Chondrocyte (in vitro differentiated cells): ENCODE measurements around the gene ARHGAP40. TPM values are rescaled to one million over a fixed set of nuclear protein-coding genes. Genes with fewer than 3 reads are reported as not detected.

Source experiments
- DNase-seq: peaks from one replicate; pipeline ENCODE4 v3.0.0; 2021; ENCODE audit warnings: mixed read lengths, low spot score
- H3K27ac Mint-ChIP-seq: one replicate; pipeline ENCODE4 v1.8.0; 2021; ENCODE audit warnings: mild to moderate bottlenecking, moderate library complexity, mixed read lengths; ENCODE audit not compliant: unreplicated experiment
- H3K27me3 Mint-ChIP-seq: 2 replicates; pipeline ENCODE4 v1.8.0; 2021; ENCODE audit warnings: low read depth, mixed read lengths
- H3K36me3 Mint-ChIP-seq: 2 replicates; pipeline ENCODE4 v1.8.0; 2021; ENCODE audit warnings: low read depth, mixed read lengths
- H3K4me1 Mint-ChIP-seq: 2 replicates; pipeline ENCODE4 v1.8.0; 2021; ENCODE audit warnings: low read depth, mild to moderate bottlenecking, mixed read lengths
- H3K4me3 Mint-ChIP-seq: one replicate; pipeline ENCODE4 v1.8.0; 2021; ENCODE audit warnings: mild to moderate bottlenecking, moderate library complexity, mixed read lengths; ENCODE audit not compliant: unreplicated experiment
- H3K9me3 Mint-ChIP-seq: 2 replicates; pipeline ENCODE4 v1.8.0; 2021; ENCODE audit warnings: low read depth, mixed read lengths
- total RNA-seq: library from RNA; stranded (reverse); gene quantifications from 3 replicates; pipeline ENCODE4 v1.2.1, GENCODE V29; 2021
- TF ChIP-seq, protein P1 (sequence below): fragments of 200-600 bp; sonication (generic); IDR thresholded peaks from 2 replicates; pipeline ENCODE4 v1.5.0; 2021; ENCODE audit warnings: antibody characterized with exemption, mild to moderate bottlenecking, moderate library complexity

Gene ARHGAP40
- total RNA-seq, 1 donor from 2014 or later: not detected

DNA sequence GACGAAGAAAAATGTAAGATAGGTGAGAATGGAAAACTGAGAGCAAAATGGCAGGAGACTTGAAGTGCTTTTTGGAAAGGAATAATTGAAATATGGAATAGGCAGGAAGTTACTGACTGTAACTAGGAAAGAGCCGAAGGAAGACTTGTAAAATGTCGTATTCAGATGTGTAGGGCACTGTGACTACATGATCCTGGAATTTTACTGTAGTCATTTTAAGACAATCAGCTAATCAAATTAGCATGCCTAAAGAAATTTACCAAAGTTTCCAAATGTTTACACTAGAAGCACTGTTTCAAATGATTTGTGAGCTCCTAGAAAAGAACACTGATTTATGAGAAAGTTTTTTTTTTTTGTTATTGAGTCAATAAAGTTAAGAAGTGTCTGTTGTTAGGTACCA lies 41.8 kb upstream of the ARHGAP40 start:
- Mint-ChIP-seq H3K36me3 (peaks cover 42% of the 10 kb centered on the region), H3K9me3 (no peaks in the 10 kb centered on the region)
- DNase-seq: no peak

DNA sequence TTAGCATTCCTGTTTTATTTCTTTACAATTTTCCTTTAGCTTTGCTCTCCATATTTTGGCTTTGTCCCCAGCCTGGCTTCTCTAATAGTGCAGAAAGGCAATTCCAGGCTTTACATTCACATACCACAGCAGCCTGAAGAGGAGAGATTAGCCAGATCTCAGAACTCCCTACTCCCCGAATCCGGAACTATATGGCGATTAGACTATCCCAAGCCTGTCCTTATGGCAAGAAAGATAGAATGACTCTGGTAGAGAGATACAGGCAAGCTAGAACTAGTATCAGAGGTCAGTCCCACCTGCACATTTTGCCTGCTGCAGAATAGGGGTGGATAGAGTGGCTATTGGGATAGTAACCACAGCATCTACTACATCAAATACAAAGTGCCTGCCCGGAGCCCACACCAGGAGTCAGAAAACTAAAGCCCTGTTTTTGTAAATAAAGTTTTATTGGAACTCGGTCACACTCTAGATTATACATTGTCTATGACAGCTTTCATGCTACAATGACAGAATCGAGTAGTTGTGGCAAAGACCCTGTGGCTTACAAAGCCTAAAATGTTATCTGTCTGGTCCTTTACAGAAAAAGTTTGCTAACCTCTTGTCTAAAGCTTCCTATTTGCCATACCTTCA lies 37.7 kb upstream of the ARHGAP40 start:
- TF ChIP-seq, protein P1, sequence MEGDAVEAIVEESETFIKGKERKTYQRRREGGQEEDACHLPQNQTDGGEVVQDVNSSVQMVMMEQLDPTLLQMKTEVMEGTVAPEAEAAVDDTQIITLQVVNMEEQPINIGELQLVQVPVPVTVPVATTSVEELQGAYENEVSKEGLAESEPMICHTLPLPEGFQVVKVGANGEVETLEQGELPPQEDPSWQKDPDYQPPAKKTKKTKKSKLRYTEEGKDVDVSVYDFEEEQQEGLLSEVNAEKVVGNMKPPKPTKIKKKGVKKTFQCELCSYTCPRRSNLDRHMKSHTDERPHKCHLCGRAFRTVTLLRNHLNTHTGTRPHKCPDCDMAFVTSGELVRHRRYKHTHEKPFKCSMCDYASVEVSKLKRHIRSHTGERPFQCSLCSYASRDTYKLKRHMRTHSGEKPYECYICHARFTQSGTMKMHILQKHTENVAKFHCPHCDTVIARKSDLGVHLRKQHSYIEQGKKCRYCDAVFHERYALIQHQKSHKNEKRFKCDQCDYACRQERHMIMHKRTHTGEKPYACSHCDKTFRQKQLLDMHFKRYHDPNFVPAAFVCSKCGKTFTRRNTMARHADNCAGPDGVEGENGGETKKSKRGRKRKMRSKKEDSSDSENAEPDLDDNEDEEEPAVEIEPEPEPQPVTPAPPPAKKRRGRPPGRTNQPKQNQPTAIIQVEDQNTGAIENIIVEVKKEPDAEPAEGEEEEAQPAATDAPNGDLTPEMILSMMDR: no peak
- DNase-seq: no peak
- Mint-ChIP-seq H3K9me3 (no peaks in the 10 kb centered on the region), H3K27me3 (no peaks in the 10 kb centered on the region), H3K4me1 (no peaks in the 10 kb centered on the region), H3K27ac (no peak overlapping the region), H3K4me3 (no peak overlapping the region), H3K36me3 (peaks cover 42% of the 10 kb centered on the region)

More for the DNA sequence above, 41.8 kb upstream of the ARHGAP40 start:
- TF ChIP-seq, protein P1: no peak
- H3K4me1 Mint-ChIP-seq: no peaks in the 10 kb centered on the region
- no peaks in the 10 kb centered on the region for H3K27me3 Mint-ChIP-seq
- H3K4me3 Mint-ChIP-seq: no peak overlapping the region
- no peak overlapping the region for H3K27ac Mint-ChIP-seq

DNA sequence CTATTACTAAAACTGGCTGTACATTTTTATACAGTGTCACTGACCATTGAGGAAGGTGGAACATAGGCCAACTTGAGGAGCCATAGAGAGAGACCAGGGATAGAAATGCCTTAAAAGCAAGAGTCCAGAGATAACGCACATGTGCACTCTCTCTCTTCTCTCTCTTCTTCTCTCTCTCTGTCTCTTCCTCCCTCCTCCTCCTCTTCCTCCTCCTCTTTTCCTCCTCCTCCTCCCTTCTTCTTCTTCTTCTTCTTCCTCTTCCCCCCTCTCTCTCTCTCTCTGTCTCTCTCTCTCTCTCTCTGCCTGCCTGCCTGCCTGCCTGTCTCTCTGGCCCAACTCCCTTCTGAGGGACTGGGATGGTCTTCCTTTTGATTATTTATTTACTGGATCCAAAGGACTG lies 36.9 kb upstream of the ARHGAP40 start:
- no peak overlapping the region for H3K4me3 Mint-ChIP-seq
- no peaks in the 10 kb centered on the region for H3K9me3 Mint-ChIP-seq
- no peak for DNase-seq
- no peaks in the 10 kb centered on the region for H3K27me3 Mint-ChIP-seq
- H3K27ac Mint-ChIP-seq: no peak overlapping the region
- H3K4me1 Mint-ChIP-seq: no peaks in the 10 kb centered on the region
- peaks cover 36% of the 10 kb centered on the region for H3K36me3 Mint-ChIP-seq
- TF ChIP-seq, protein P1: no peak

DNA sequence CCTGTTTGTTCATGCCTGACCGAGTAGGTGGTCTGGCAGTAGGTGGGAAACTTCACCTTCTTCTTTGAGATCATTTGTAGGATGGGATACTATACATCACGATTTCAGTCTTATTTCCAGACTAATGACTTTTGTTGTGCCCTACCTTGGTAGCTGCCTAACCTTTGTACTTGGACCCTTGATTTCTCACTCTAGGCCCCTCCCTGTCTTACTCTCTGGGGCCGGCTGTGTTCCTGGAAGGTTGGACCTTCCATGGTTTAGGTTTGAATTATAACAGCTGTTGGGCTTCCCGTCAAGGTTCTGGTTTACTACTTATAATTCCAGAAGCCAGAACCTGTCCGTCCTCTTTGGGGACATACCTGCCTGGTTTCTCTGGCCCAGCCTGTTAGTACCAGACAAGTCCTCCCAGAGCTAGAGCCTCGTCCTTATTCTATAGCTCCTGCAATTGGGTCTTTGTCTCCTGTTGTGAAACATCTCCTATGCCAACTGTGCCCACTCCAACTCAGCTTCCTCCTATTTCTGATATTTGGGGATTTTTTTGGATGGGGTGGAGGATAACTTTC lies 35.5 kb upstream of the ARHGAP40 start:
- Mint-ChIP-seq H3K4me1 (no peaks in the 10 kb centered on the region), H3K27me3 (no peaks in the 10 kb centered on the region), H3K36me3 (peaks cover 32% of the 10 kb centered on the region), H3K27ac (no peak overlapping the region), H3K9me3 (no peaks in the 10 kb centered on the region), H3K4me3 (no peak overlapping the region)
- TF ChIP-seq, protein P1: no peak
- no peak for DNase-seq

DNA sequence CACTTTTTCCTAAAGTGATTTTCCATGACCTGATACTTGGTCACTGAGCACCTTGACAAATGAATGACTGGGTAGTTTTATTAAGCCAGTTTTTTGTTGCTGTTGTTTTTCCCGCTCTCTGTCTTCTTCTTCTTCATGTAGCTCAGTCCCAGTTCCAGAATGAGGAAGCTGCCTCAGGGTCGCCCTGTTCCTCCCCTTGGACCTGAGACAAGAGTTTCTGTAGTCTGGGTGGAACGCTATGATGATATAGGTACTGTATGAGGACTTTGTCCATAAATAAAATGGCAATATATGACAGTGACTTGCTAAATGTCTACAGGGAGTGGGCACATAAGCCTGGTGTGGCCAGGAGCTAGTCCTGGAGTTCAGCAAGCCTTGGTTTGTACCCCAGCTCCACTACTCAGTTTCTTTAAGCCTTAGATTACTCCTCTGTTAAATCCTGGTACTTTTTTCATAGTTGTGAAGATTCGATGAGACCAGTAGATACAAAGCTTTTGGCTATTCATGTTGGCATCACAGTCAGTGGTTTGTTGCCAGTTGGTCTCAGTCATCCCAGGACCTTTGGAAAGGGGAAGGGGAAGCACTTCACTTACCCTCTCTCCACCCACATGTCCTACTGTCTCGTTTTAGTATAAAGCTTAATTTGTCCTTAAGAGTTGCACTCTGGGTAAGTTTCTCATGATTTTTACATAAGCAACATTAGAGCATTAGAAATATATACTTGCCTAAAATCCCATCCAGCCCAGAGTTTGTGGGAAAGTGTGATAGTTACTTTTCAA lies 31.7 kb upstream of the ARHGAP40 start:
- Mint-ChIP-seq H3K27ac (no peak overlapping the region), H3K9me3 (no peaks in the 10 kb centered on the region), H3K36me3 (peaks cover 32% of the 10 kb centered on the region), H3K4me3 (no peak overlapping the region), H3K4me1 (no peaks in the 10 kb centered on the region), H3K27me3 (no peaks in the 10 kb centered on the region)
- no peak for DNase-seq
- TF ChIP-seq, protein P1: no peak
